A549 (cell line): ENCODE data around the gene NDUFAF2. TPM values are rescaled to one million over a fixed set of nuclear protein-coding genes. Genes with fewer than 3 reads are reported as not detected.

Source experiments
- polyA plus RNA-seq, 4 experiments: library from polyadenylated mRNA; depleted of rRNA in 3 of 4; stranded (reverse); fragments of >200 nt; fragmentation: RNase III in 1 of 4; extraction: RNeasy Plus Mini Kit Qiagen cat#74134 plus additional on column Dnase treatment in 1 of 4; gene quantifications; 2 replicates in 3 of 4; 3 replicates in 1 of 4; pipeline ENCODE4 v1.2.3, GENCODE V29; 2011 to 2017

Gene NDUFAF2
- polyA plus RNA-seq, 2 of the 4 experiments (the other 2 are of a cell fraction) = 66.1 to 83.7 TPM

Other genes starting within 250 kb of the NDUFAF2 start
- 27.2 and 34.8 TPM in 2 replicates for gene DEPDC1B, start 245.0 kb upstream of the NDUFAF2 start, polyA plus RNA-seq (2011; rRNA removed)
- gene DEPDC1B, start 245.0 kb upstream of the NDUFAF2 start, polyA plus RNA-seq (2017; fragmentation: RNase III; extraction: RNeasy Plus Mini Kit Qiagen cat#74134 plus additional on column Dnase treatment) = 15.9 to 18.5 TPM (median 17.4 TPM) in 3 replicates
- gene ELOVL7, start 100.9 kb upstream of the NDUFAF2 start, polyA plus RNA-seq (2011; rRNA removed) = 11.7 and 12.3 TPM in 2 replicates
- 8.2 to 9.1 TPM (median 8.3 TPM) in 3 replicates for gene ELOVL7, start 100.9 kb upstream of the NDUFAF2 start, polyA plus RNA-seq (2017; fragmentation: RNase III; extraction: RNeasy Plus Mini Kit Qiagen cat#74134 plus additional on column Dnase treatment)
- 29.5 and 31.5 TPM in 2 replicates for gene ERCC8, start 135 bp upstream of the NDUFAF2 start, polyA plus RNA-seq (2011; rRNA removed)
- gene ERCC8, start 135 bp upstream of the NDUFAF2 start, polyA plus RNA-seq (2017; fragmentation: RNase III; extraction: RNeasy Plus Mini Kit Qiagen cat#74134 plus additional on column Dnase treatment) = 21.3 to 26.1 TPM (median 22.9 TPM) in 3 replicates
- gene SMIM15, start 217.3 kb downstream of the NDUFAF2 start, polyA plus RNA-seq (2011; rRNA removed) = 100 and 131 TPM in 2 replicates
- 56.7 to 60.6 TPM (median 58.0 TPM) in 3 replicates for gene SMIM15, start 217.3 kb downstream of the NDUFAF2 start, polyA plus RNA-seq (2017; fragmentation: RNase III; extraction: RNeasy Plus Mini Kit Qiagen cat#74134 plus additional on column Dnase treatment)